Measurements from ENCODE around the gene FEM1B. TPM values are rescaled to one million over a fixed set of nuclear protein-coding genes. Genes with fewer than 3 reads are reported as not detected.

Gene FEM1B
- total RNA-seq, 2 donors from 2014 or later: 40.3 to 43.7 TPM

GRCh38 chr15:68275165-68275746 is 2.3 kb upstream of the FEM1B start:
- no peaks in the 10 kb centered on the region for H3K9me3 Mint-ChIP-seq
- H3K27ac Mint-ChIP-seq: peak overlapping the region in 1 of 2 donors; percentile 39
- DNase-seq (ENCODE audit: low spot score in 2 of 2): no peak
- no peak for ATAC-seq
- peaks cover 24% of the 10 kb centered on the region in 2 donors for H3K36me3 Mint-ChIP-seq

- peaks cover 26 to 27% of the 10 kb centered on the region in 2 donors for H3K36me3 Mint-ChIP-seq
- ATAC-seq (no peak), DNase-seq (ENCODE audit: low spot score in 2 of 2) (no peak)
- no peaks in the 10 kb centered on the region for H3K9me3 Mint-ChIP-seq
- H3K27ac Mint-ChIP-seq: peak overlapping the region; percentile 96 to 100
Observed at GRCh38 chr15:68276668-68277067, 877 bp upstream of the FEM1B start.

- ATAC-seq (peak; percentile 2 to 31), DNase-seq (ENCODE audit: low spot score in 2 of 2) (peak in 1 of 2 donors; percentile 57)
- Mint-ChIP-seq H3K9me3 (no peaks in the 10 kb centered on the region), H3K36me3 (peaks cover 26 to 27% of the 10 kb centered on the region in 2 donors), H3K27ac (peak overlapping the region; percentile 96 to 100)
Observed at GRCh38 chr15:68277131-68277602, 378 bp upstream of the FEM1B start.

DNA sequence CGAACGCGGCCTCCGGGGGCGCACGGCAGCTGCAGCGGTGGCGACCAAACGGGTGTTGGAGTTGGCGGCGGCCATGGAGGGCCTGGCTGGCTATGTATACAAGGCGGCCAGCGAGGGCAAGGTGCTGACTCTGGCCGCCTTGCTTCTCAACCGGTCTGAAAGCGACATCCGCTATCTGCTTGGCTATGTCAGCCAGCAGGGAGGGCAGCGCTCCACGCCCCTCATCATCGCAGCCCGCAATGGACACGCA is 725 bp downstream of the FEM1B start:
- Mint-ChIP-seq H3K36me3 (peaks cover 26 to 27% of the 10 kb centered on the region in 2 donors), H3K9me3 (no peaks in the 10 kb centered on the region)
- DNase-seq (ENCODE audit: low spot score in 2 of 2): peak in 1 of 2 donors; percentile 75

GRCh38 chr15:68278595-68279405 is 1.3 kb downstream of the FEM1B start:
- ATAC-seq (peak in 1 of 2 donors; percentile 44), DNase-seq (ENCODE audit: low spot score in 2 of 2) (no peak)
- Mint-ChIP-seq H3K27ac (peak overlapping the region; percentile 96 to 97), H3K9me3 (no peaks in the 10 kb centered on the region), H3K36me3 (peaks cover 26 to 27% of the 10 kb centered on the region in 2 donors)

More for the DNA sequence above, 725 bp downstream of the FEM1B start:
- no peak for ATAC-seq
- H3K27ac Mint-ChIP-seq: peak overlapping the region; percentile 96 to 97

- H3K9me3 Mint-ChIP-seq: no peaks in the 10 kb centered on the region
- ATAC-seq: no peak
- no peak for DNase-seq (ENCODE audit: low spot score in 2 of 2)
- peak overlapping the region; percentile 96 to 97 for H3K27ac Mint-ChIP-seq
- H3K36me3 Mint-ChIP-seq: peaks cover 32 to 35% of the 10 kb centered on the region in 2 donors
Observed at GRCh38 chr15:68279779-68280753, 2.5 kb downstream of the FEM1B start.

- no peaks in the 10 kb centered on the region for H3K9me3 Mint-ChIP-seq
- H3K36me3 Mint-ChIP-seq: peaks cover 32 to 42% of the 10 kb centered on the region in 2 donors
- no peak overlapping the region for H3K27ac Mint-ChIP-seq
- DNase-seq (ENCODE audit: low spot score in 2 of 2) (no peak), ATAC-seq (no peak)
Observed at GRCh38 chr15:68281008-68281407, 3.5 kb downstream of the FEM1B start.

DNA sequence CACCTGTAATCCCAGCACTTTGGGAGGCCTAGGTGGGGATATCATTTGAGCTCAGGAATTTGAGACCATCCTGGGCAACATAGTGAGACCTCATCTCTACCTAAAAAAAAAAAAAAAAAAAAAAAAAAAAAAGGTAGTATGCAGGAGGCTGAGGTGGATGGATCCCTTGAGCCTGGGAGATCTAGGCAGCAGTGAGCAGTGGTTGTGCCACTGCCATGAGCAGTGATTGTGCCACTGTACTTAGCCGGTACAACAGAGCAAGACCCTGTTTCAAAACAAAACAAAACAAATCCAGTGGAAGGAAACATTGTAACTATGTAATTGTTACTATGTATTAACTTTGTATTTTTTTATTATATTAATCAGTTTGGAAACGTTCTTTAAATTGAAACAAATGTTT is 5.9 kb downstream of the FEM1B start:
- Mint-ChIP-seq H3K36me3 (peaks cover 24 to 33% of the 10 kb centered on the region in 2 donors), H3K27ac (no peak overlapping the region), H3K9me3 (no peaks in the 10 kb centered on the region)
- DNase-seq (ENCODE audit: low spot score in 2 of 2) (no peak), ATAC-seq (no peak)

DNA sequence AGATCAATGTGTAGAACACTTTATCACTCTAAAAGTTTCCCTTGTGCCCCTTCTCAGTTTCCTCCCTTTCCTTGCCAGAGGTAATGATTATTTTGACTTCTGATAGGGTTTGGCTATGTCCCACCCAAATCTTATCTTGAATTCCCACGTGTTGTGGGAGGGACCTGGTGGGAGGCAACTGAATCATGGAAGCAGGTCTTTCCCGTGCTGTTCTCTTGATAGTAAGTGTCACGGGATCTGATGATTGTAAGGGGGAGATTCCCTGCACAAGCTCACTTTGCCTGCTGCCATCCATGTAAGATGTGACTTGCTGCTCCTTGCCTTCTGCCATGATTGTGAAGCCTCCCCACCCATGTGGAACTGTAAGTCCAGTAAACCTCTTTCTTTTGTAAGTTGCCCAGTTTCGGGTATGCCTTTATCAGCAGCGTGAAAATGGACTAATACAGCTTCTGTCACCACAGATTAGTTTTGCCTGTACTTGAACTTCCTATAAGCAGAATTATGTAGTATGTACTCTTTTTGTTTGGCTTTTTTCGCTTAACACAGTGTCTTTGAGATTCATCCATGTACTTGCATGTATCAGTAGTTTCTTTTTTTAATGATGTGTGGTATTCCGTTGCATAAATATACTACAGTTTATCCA is 7.2 kb downstream of the FEM1B start:
- H3K9me3 Mint-ChIP-seq: no peaks in the 10 kb centered on the region
- no peak overlapping the region for H3K27ac Mint-ChIP-seq
- ATAC-seq (no peak), DNase-seq (ENCODE audit: low spot score in 2 of 2) (no peak)
- H3K36me3 Mint-ChIP-seq: peaks cover 14 to 23% of the 10 kb centered on the region in 2 donors

DNA sequence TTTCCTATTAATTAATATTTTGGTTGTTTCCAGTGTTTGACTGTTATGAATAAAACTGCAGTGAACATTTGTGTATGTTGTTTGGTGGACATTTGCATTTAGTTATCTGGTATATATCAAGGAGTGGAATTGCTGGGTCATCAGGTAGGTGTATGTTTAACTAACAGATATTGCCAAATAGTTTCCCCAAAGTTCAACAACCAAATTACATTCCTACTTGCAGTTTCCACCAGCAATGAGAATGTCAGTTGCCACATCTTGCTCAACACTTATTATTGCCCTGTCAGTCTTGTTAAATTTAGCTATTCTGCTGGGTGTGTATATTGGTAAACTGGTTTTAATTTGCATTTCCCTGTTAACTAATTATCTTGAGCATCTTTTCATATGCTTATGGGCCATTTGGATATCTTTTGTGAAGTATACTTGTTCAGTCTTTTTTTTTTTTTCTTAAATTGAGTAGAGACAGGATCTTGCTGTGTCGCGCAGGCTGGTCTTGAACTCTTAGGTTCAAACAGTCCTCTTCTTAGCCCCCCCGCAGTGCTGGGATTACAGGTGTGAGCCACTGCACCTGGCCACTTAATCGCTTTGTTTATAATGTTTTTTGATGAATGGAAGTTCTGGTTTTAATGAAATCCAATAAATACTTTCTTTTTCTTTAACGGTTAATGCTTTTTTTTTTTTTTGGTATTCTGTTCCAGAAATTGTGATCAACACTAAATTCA is 7.9 kb downstream of the FEM1B start:
- H3K27ac Mint-ChIP-seq: no peak overlapping the region
- no peaks in the 10 kb centered on the region for H3K9me3 Mint-ChIP-seq
- DNase-seq (ENCODE audit: low spot score in 2 of 2): no peak
- peaks cover 7 to 16% of the 10 kb centered on the region in 2 donors for H3K36me3 Mint-ChIP-seq
- ATAC-seq: no peak

- Mint-ChIP-seq H3K27ac (peak overlapping the region in 1 of 2 donors; percentile 44), H3K36me3 (peaks cover 6 to 15% of the 10 kb centered on the region in 2 donors), H3K9me3 (no peaks in the 10 kb centered on the region)
- ATAC-seq: no peak
- DNase-seq (ENCODE audit: low spot score in 2 of 2): no peak
Observed at GRCh38 chr15:68286256-68286655, 8.7 kb downstream of the FEM1B start.

DNA sequence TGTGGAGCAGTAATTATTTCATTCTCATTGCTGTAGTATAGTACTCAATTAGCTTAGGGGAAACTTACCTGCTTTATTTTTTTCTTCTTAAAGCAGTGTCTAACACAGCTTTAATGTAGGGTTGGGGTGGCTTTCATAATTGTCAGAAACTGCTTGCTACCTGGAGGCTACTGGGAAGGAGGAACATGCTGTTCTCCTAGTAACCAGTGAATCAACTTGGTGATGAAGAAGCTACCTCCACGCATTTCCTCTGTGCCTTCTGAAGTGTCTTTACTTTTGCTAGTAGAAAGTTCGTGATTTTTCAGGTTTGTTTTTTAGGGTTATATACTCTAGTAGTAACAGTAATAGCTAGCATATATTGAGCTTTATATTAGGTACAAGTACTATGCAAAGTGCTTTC is 11.5 kb downstream of the FEM1B start:
- Mint-ChIP-seq H3K9me3 (no peaks in the 10 kb centered on the region), H3K36me3 (peaks cover 6 to 21% of the 10 kb centered on the region in 2 donors), H3K27ac (peak overlapping the region in 1 of 2 donors; percentile 57)
- DNase-seq (ENCODE audit: low spot score in 2 of 2) (no peak), ATAC-seq (no peak)

- peaks cover 3 to 18% of the 10 kb centered on the region in 2 donors for H3K36me3 Mint-ChIP-seq
Observed at GRCh38 chr15:68289621-68290352, 12.2 kb downstream of the FEM1B start.

GRCh38 chr15:68290715-68291114 is 13.2 kb downstream of the FEM1B start:
- H3K36me3 Mint-ChIP-seq: peaks cover 0 to 15% of the 10 kb centered on the region in 2 donors
- no peak for ATAC-seq
- no peak for DNase-seq (ENCODE audit: low spot score in 2 of 2)
- no peak overlapping the region for H3K27ac Mint-ChIP-seq
- no peaks in the 10 kb centered on the region for H3K9me3 Mint-ChIP-seq

More at GRCh38 chr15:68289621-68290352, 12.2 kb downstream of the FEM1B start:
- Mint-ChIP-seq H3K9me3 (no peaks in the 10 kb centered on the region), H3K27ac (no peak overlapping the region)
- ATAC-seq: no peak
- no peak for DNase-seq (ENCODE audit: low spot score in 2 of 2)

DNA sequence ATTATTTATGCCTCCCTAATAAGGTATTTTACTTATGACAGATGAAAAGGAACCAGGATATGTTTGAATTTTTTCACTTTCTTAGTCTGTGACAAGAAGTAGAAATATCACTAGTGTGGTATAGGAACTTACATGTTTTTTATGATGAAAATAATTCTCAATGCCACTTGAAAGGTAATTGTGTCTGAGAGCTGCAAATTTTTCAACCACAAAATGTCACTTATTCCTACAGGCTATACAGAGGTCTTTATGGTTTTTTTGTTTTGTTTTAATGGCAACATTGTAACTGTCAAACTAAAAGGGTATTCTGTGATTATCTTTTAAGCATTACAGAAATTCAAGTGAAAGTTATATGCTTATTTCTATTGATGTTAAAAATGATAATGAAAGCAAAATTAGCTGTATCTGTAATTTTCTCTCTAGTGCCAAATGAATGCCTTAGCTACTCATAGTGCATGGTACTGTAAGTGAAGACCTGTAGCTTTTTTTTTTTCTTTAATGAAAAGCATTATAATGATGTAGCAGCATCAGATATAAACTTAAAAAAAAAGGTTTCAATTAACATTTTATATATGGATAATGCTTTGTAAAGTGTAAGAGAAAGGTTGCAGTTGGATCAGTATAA is 14.7 kb downstream of the FEM1B start:
- peaks cover 0 to 14% of the 10 kb centered on the region in 2 donors for H3K36me3 Mint-ChIP-seq
- ATAC-seq: peak; percentile 49 to 72
- peak overlapping the region in 1 of 2 donors; percentile 63 for H3K27ac Mint-ChIP-seq
- H3K9me3 Mint-ChIP-seq: no peaks in the 10 kb centered on the region
- DNase-seq (ENCODE audit: low spot score in 2 of 2): no peak

Measured in activated naive CD4-positive, alpha-beta T cell treated with anti-CD3 and anti-CD28 coated beads, Interleukin-2, amount 50 U/mL, for 72 hours (primary cell).